GM21619 (cell line): ENCODE data around the gene FAM124B.
"Not testable (repeated sequence)": the region's sequence is repeated elsewhere in the genome, so short reads cannot be mapped to it uniquely, and the experiment has no call there.

Source experiments
- ATAC-seq: cut with Tn5 transposase; IDR thresholded peaks from one replicate; pipeline ENCODE4 v1.9.1; 2021; ENCODE audit not compliant: unreplicated experiment

Gene FAM124B

GRCh38 chr2:224382280-224382647 lies 19.6 kb downstream of the FAM124B start:
- ATAC-seq: not testable (repeated sequence)

GRCh38 chr2:224381521-224382279 lies 20.2 kb downstream of the FAM124B start:
- ATAC-seq: no peak

GRCh38 chr2:224379986-224380385 lies 21.9 kb downstream of the FAM124B start:
- no peak for ATAC-seq

GRCh38 chr2:224379172-224379571 lies 22.7 kb downstream of the FAM124B start:
- no peak for ATAC-seq

- ATAC-seq: no peak
Observed at GRCh38 chr2:224378701-224379097, 23.2 kb downstream of the FAM124B start.

DNA sequence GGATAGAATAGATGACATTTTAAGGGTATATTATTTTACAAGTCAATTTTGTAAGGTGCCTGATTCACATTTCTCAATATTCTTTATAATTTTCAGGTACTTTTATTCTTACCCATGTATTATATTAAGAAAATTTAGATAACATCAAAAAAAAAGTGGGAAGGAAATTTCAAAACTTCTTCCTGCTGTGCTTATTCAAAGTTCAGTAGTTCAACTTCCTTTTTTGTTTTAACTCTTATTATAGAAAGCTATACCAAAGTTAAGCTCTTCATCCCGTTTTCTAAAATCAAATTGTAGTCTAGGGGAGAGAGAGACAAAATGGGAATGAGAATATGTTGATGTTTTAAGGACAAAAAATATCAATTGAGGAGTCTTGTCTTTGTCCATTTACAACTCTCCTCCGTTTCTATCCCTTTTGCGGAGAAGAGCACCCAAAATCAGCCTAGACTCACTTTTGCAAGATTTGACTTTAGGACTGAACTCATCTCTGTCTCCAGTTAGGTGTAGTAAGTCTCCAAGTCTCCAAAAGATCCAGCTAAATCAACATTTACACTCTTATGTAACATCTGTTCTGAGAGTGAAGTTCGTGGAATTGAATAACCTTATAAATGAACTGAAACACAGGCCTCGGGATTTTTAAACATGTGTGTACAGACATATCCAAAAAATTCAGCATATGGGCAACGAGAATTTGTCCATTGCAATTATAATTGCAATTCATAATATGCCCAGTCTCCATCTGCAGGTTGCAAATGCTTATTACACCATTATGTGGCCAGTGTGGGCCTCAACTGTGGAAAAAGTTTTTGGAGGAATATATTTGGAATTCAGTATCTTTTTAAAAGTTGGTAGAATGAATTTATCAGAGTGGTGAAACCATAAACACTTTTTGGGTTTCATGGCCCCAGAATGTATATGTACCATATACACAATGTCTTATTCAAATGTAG lies 23.9 kb downstream of the FAM124B start:
- ATAC-seq: no peak

DNA sequence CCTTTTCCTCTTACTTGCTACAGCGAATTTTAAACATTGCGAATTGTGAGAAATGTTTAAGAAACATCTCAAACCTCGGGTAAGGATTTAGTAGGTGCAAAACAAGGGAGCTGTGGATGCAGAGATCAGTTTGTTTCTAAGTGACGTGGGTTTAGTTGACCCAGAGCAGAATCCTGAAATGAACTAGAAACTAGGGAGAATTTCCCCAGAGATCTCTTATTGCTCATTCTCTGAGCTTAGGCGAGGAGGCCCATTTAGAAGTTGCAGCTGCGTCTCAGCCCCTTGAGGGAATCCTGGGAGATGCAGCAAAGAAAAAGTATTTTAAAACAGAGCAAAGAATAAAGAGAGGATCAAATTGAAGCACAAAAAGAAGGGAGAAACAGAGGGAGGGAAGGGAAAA lies 29.3 kb downstream of the FAM124B start:
- ATAC-seq: no peak

- ATAC-seq: no peak
Observed at GRCh38 chr2:224369028-224369632, 32.8 kb downstream of the FAM124B start.

- ATAC-seq: no peak
Observed at GRCh38 chr2:224366267-224366844, 35.6 kb downstream of the FAM124B start.

GRCh38 chr2:224365331-224365730 lies 36.6 kb downstream of the FAM124B start:
- ATAC-seq: no peak

DNA sequence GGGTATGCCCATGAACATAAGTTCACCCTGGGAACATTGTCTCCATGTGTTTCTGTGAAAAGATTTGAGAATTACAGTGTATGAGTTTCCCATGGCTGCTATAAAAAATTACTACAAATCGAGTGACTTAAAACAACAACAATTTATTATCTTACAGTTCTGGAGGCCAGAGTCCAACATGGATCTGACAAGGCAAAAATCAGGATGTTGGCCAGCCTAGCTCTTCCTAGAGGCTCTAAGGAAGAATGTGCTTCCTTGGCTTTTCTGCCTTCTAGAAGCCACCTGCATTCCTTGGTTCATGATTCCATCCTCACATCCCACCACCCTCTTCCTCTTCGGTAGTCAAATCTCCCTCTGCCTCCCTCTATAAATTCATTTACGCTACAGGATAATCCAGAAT lies 38.6 kb downstream of the FAM124B start:
- ATAC-seq: no peak

DNA sequence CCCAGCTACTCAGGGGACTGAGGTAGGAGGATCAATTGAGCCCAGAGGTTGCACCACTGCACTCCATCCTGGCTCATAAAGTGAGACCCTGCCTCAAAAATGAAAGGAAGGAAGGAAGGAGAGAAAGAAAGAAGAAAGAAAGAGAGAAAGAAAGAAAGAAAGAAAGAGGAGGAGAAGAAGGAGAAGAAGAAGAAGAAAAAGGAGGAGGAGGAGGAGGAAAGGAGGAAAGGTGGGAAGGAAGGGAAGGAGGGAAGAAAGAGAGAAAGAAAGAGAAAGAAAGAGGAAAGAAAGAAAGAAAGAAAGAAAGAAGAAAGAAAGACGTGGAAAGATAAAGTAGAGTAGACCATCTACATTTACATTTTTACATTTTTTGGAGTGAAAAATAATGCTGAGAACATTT lies 39.8 kb downstream of the FAM124B start:
- no peak for ATAC-seq

- ATAC-seq: no peak
Observed at GRCh38 chr2:224360801-224361251, 41.1 kb downstream of the FAM124B start.

DNA sequence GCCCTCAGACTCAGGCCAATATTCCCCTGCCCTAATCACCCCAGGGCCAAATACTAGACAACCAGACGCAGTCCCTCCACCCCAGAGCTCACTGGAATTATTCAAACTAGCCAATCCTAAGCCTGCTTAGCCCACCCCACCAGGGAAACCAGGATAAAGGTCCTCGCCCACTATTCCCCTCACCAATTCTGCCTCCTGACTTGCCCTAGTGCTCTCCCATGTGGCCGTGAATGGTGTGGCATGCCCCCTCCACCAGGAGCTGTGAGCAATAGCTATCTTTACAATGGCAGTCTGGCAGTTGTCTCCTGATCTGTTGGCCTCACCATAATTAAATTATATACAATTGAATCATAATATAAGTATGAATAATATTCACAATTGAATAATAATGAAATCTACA lies 42.3 kb downstream of the FAM124B start:
- ATAC-seq: no peak

GRCh38 chr2:224357098-224357901 lies 44.6 kb downstream of the FAM124B start:
- peak; percentile 94 for ATAC-seq

GRCh38 chr2:224354632-224355211 lies 47.2 kb downstream of the FAM124B start:
- ATAC-seq: no peak

DNA sequence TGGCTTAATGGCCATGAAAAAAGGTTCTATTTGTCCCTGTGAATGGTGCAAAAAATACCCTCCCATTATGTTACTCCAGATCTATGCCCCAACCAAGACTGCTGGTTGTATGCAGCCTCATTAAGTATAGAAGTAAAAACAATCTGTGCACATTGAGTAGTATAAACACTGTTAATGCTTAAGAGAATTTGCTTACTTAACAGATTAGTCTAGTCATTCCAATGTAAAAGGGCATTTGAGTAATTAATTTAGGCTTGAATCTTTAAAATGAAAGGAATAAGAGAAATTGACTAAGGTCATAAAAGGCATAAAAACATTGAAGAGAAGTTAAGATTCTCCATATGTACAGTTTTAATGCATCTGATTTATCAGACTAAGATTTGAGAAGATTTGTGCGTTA lies 51.2 kb downstream of the FAM124B start:
- ATAC-seq: no peak

GRCh38 chr2:224349396-224349795 lies 52.5 kb downstream of the FAM124B start:
- ATAC-seq: no peak

GRCh38 chr2:224347176-224348051 lies 54.5 kb downstream of the FAM124B start:
- no peak for ATAC-seq
